Suprapubic skin (tissue), 3 donors: ENCODE measurements around the gene CFAP20DC.

Source experiments
- CTCF ChIP-seq, 2 donors: fragments of 200-600 bp in 1 of 2; fragments of 450-650 bp in 1 of 2; sonication (generic) in 1 of 2; IDR thresholded peaks; one replicate each; pipeline ENCODE4 v1.5.1; 2016 to 2019; ENCODE audit warnings: antibody characterized with exemption in 2 of 2, mild to moderate bottlenecking in 1 of 2, moderate library complexity in 1 of 2
- EP300 ChIP-seq: sonication (generic); formaldehyde crosslinking; IDR thresholded peaks from one replicate; pipeline ENCODE4 v1.6.1; 2017; ENCODE audit warnings: antibody characterized with exemption
- POLR2A ChIP-seq, 2 donors: fragments of 450-650 bp; IDR thresholded peaks; one replicate each; pipeline ENCODE4 v1.6.1; 2017; ENCODE audit warnings: antibody characterized with exemption in 2 of 2, mild to moderate bottlenecking in 2 of 2, moderate library complexity in 2 of 2

DNA sequence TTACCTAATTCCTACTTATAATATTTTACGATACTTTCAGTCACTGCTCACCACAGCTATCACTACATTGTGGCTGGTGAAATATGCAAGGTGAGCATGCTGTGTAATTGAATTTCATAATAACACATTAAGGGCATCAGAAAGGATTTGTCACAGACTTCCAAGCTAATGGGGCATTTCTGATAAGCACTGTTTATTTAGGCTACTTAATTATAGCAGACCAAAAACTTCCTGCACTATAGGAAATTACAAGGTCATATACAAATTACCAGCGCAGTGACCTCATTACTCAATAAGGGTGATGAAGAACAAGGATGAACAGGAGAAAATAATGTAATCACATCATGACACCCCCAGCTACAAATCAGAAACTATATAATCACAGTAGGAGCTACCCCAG is 294.7 kb downstream of the CFAP20DC start:
- no peak for TF ChIP-seq EP300
- no peak for TF ChIP-seq POLR2A (IDR thresholded peaks at IDR 0.05)
- TF ChIP-seq CTCF (IDR thresholded peaks at IDR 0.05): no peak
